Caco-2 (cell line): Measurements from ENCODE around the gene DENND1A. TPM values are rescaled to one million over a fixed set of nuclear protein-coding genes. Genes with fewer than 3 reads are reported as not detected.

Source experiments
- BruUV-seq: library from RNA; stranded (reverse); fragments of 400-500 nt; replicated peaks from 2 replicates; lab custom pipeline; 2021; lab: Mats Ljungman, UMichigan
- CTCF ChIA-PET: fragments of 300-600 bp; sonication (Branson Sonifier 250); formaldehyde crosslinking; loops from one replicate; lab custom pipeline; 2022; ENCODE audit warnings: antibody characterized with exemption; lab: Charles Lee
- POLR2A ChIA-PET: fragments of 300-600 bp; sonication (Branson Sonifier 250); formaldehyde crosslinking; loops from one replicate; lab custom pipeline; 2022; ENCODE audit warnings: antibody characterized with exemption; lab: Charles Lee
- DNase-seq, 2 experiments: peaks; one replicate each; pipeline versions ENCODE4 v3.0.0 to v3.0.0-alpha.2; 2020 to 2022
- H3K27me3 ChIP-seq: replicated peaks from 2 replicates; pipeline ENCODE4 v1.6.0; 2011; ENCODE audit warnings: low read length; ENCODE audit not compliant: control insufficient read depth, insufficient read depth
- H3K36me3 ChIP-seq: 2 replicates; pipeline ENCODE4 v1.5.1; 2011; ENCODE audit warnings: low read length; ENCODE audit not compliant: control insufficient read depth, insufficient read depth
- H3K4me1 ChIP-seq: fragments of 250-450 bp; sonication (Bioruptor Pico); 2 replicates; pipeline ENCODE4 v1.5.1; 2020; ENCODE audit warnings: mild to moderate bottlenecking
- H3K4me3 ChIP-seq: 2 replicates; pipeline ENCODE4 v1.5.1; 2011; ENCODE audit warnings: low read depth, mild to moderate bottlenecking, control low read depth, low read length
- H3K9me3 ChIP-seq: fragments of 250-450 bp; sonication (Bioruptor Pico); 2 replicates; pipeline ENCODE4 v1.5.1; 2020; ENCODE audit warnings: mild to moderate bottlenecking, moderate library complexity
- H3K27ac Mint-ChIP-seq: one replicate; pipeline ENCODE4 v1.8.0; 2022; ENCODE audit warnings: mixed read lengths; ENCODE audit not compliant: unreplicated experiment
- H3K27me3 Mint-ChIP-seq: one replicate; pipeline ENCODE4 v1.8.0; 2022; ENCODE audit warnings: mixed read lengths; ENCODE audit not compliant: insufficient read depth, unreplicated experiment
- H3K36me3 Mint-ChIP-seq: one replicate; pipeline ENCODE4 v1.8.0; 2022; ENCODE audit warnings: mild to moderate bottlenecking, mixed read lengths; ENCODE audit not compliant: insufficient read depth, unreplicated experiment
- H3K4me1 Mint-ChIP-seq: one replicate; pipeline ENCODE4 v1.8.0; 2022; ENCODE audit warnings: low read depth, mixed read lengths; ENCODE audit not compliant: unreplicated experiment
- H3K4me3 Mint-ChIP-seq: one replicate; pipeline ENCODE4 v1.8.0; 2022; ENCODE audit warnings: mild to moderate bottlenecking, moderate library complexity, mixed read lengths; ENCODE audit not compliant: unreplicated experiment
- H3K9me3 Mint-ChIP-seq: one replicate; pipeline ENCODE4 v1.8.0; 2022; ENCODE audit warnings: mixed read lengths; ENCODE audit not compliant: unreplicated experiment
- CTCF ChIP-seq, 2 experiments: fragments of 200-600 bp in 1 of 2; IDR thresholded peaks; 1 replicate in 1 of 2; 2 replicates in 1 of 2; pipeline versions ENCODE4 v1.5.1 to v1.8.0; 2011 to 2022; ENCODE audit warnings: antibody characterized with exemption in 1 of 2, control low read depth in 1 of 2, inconsistent platforms in 1 of 2, low read depth in 1 of 2, low read length in 1 of 2, mild to moderate bottlenecking in 1 of 2, moderate library complexity in 1 of 2; ENCODE audit not compliant: insufficient read depth in 1 of 2, severe bottlenecking in 1 of 2, unreplicated experiment in 1 of 2
- intact Hi-C: fragments of 100-400 bp; cut with micrococcal nuclease; formaldehyde crosslinking; loops from one replicate; pipeline ENCODE4 v1.10.0; 2022; ENCODE audit not compliant: unreplicated experiment
- total RNA-seq: library from RNA; stranded (reverse); gene quantifications from 2 replicates; pipeline ENCODE4 v1.2.3, GENCODE V29; 2022

Gene DENND1A
- total RNA-seq, 1 experiment from 2014 or later = 41.6 TPM

- DNase-seq = no peak
- H3K4me1 ChIP-seq = no peaks in the 10 kb centered on the region
- Mint-ChIP-seq H3K36me3 (peaks cover 15% of the 10 kb centered on the region), H3K27me3 (no peaks in the 10 kb centered on the region), H3K9me3 (no peaks in the 10 kb centered on the region), H3K4me3 (no peak overlapping the region), H3K27ac (no peak overlapping the region), H3K4me1 (no peaks in the 10 kb centered on the region)
- BruUV-seq = no TSS peak
- H3K36me3 ChIP-seq = 0 out of 2 replicates have a peak, but pooled peaks cover 2% of the 10 kb centered on the region
- no peaks in the 10 kb centered on the region for H3K27me3 ChIP-seq
- H3K4me3 ChIP-seq = no peak overlapping the region
- H3K9me3 ChIP-seq = no peaks in the 10 kb centered on the region; the same call in 1 of the 2 replicates
- TF ChIP-seq CTCF (IDR thresholded peaks at IDR 0.05; ENCODE audit: insufficient read depth in 1 of 2, low read depth in 1 of 2, low read length in 1 of 2, severe bottlenecking in 1 of 2, unreplicated experiment in 1 of 2) = no peak
- POLR2A ChIA-PET = no interaction called here
- CTCF ChIA-PET = no interaction called here
- intact Hi-C loops = no loop called here
Observed at GRCh38 chr9:123438321-123438720, 491.6 kb downstream of the DENND1A start.

GRCh38 chr9:123437201-123437600 is 492.7 kb downstream of the DENND1A start:
- TF ChIP-seq CTCF (IDR thresholded peaks at IDR 0.05; ENCODE audit: insufficient read depth in 1 of 2, low read depth in 1 of 2, low read length in 1 of 2, severe bottlenecking in 1 of 2, unreplicated experiment in 1 of 2) = no peak
- Histone ChIP-seq H3K27me3 (no peaks in the 10 kb centered on the region), H3K4me1 (no peaks in the 10 kb centered on the region), H3K9me3 (no peaks in the 10 kb centered on the region; the same call in 1 of the 2 replicates), H3K36me3 (0 out of 2 replicates have a peak, but pooled peaks cover 2% of the 10 kb centered on the region), H3K4me3 (no peak overlapping the region)
- POLR2A ChIA-PET = no interaction called here
- Mint-ChIP-seq H3K27me3 (no peaks in the 10 kb centered on the region), H3K36me3 (peaks cover 15% of the 10 kb centered on the region), H3K9me3 (no peaks in the 10 kb centered on the region), H3K4me3 (no peak overlapping the region), H3K4me1 (no peaks in the 10 kb centered on the region), H3K27ac (no peak overlapping the region)
- no peak for DNase-seq
- intact Hi-C loops = no loop called here
- BruUV-seq = no TSS peak
- CTCF ChIA-PET = interaction anchor here (1.4 kb wide), 1 partner anchor 35 kb away, joined by 4 read pairs; no protein-coding TSS in a partner anchor

- no peak for TF ChIP-seq CTCF (IDR thresholded peaks at IDR 0.05; ENCODE audit: insufficient read depth in 1 of 2, low read depth in 1 of 2, low read length in 1 of 2, severe bottlenecking in 1 of 2, unreplicated experiment in 1 of 2)
- H3K27me3 Mint-ChIP-seq = no peaks in the 10 kb centered on the region
- peaks cover 13% of the 10 kb centered on the region for H3K36me3 Mint-ChIP-seq
- no peak for DNase-seq
- no peak overlapping the region for H3K4me3 ChIP-seq
- no peak overlapping the region for H3K4me3 Mint-ChIP-seq
- H3K36me3 ChIP-seq = 0 out of 2 replicates have a peak, but pooled peaks cover 2% of the 10 kb centered on the region
- H3K27me3 ChIP-seq = no peaks in the 10 kb centered on the region
- no peaks in the 10 kb centered on the region for H3K9me3 Mint-ChIP-seq
- POLR2A ChIA-PET = no interaction called here
- H3K27ac Mint-ChIP-seq = no peak overlapping the region
- no peaks in the 10 kb centered on the region for H3K9me3 ChIP-seq
- H3K4me1 ChIP-seq = no peaks in the 10 kb centered on the region
- intact Hi-C loops = no loop called here
- no peaks in the 10 kb centered on the region for H3K4me1 Mint-ChIP-seq
- no TSS peak for BruUV-seq
- CTCF ChIA-PET = no interaction called here
Observed at GRCh38 chr9:123435471-123435870, 494.5 kb downstream of the DENND1A start.
